HG03196 (cell line): ENCODE measurements around the gene HP.
"Not testable (repeated sequence)": the region's sequence is repeated elsewhere in the genome, so short reads cannot be mapped to it uniquely, and the experiment has no call there.

Experiments used
- ATAC-seq: cut with Tn5 transposase; IDR thresholded peaks from one replicate; pipeline ENCODE4 v1.9.1; 2021; ENCODE audit not compliant: unreplicated experiment

The HP gene, protein sequence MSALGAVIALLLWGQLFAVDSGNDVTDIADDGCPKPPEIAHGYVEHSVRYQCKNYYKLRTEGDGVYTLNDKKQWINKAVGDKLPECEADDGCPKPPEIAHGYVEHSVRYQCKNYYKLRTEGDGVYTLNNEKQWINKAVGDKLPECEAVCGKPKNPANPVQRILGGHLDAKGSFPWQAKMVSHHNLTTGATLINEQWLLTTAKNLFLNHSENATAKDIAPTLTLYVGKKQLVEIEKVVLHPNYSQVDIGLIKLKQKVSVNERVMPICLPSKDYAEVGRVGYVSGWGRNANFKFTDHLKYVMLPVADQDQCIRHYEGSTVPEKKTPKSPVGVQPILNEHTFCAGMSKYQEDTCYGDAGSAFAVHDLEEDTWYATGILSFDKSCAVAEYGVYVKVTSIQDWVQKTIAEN

DNA sequence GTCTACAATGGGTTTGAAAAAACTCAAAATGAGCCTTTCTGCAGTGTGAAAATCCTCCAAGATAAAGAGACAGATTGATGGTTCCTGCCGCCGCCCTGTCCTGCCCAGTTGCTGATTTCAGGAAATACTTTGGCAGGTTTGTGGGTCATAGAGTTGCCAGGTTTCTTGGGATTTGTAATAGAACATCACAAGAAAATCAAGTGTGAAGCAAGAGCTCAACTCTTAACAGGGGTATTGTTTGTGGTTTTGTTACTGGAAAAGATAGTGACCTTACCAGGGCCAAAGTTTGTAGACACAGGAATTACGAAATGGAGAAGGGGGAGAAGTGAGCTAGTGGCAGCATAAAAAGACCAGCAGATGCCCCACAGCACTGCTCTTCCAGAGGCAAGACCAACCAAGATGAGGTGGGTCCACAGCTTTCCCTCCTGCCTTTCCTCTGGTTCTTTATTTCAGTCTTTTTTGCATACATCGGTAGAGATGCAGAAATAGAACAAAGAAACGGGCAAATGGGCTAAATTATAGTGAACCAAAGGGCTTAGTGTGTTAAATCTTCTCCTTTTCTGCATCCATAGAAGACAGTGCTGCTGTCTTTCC lies at the start of gene HP:
Gene HP (plus strand): TSS at position 252 of the 594 bp plus-strand sequence. CDS start 148 bp downstream, at position 400.
- ATAC-seq, result not testable (repeated sequence)

DNA sequence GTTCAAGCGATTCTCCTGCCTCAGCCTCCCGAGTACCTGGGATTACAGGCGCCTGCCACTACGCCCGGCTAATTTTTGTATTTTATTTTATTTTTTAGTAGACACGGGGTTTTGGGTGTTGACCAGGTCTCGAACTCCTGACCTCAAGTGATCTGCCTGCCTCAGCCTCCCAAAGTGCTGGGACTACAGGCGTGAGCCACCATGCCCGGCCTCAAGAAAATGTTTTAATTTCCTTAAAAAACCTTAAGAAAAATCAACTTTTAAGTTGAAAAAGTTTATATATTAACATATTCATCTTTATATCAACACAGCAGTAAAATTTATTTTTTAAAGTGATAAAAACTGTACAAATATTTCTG lies 46.3 kb upstream of the HP start:
- ATAC-seq, result not testable (repeated sequence)

DNA sequence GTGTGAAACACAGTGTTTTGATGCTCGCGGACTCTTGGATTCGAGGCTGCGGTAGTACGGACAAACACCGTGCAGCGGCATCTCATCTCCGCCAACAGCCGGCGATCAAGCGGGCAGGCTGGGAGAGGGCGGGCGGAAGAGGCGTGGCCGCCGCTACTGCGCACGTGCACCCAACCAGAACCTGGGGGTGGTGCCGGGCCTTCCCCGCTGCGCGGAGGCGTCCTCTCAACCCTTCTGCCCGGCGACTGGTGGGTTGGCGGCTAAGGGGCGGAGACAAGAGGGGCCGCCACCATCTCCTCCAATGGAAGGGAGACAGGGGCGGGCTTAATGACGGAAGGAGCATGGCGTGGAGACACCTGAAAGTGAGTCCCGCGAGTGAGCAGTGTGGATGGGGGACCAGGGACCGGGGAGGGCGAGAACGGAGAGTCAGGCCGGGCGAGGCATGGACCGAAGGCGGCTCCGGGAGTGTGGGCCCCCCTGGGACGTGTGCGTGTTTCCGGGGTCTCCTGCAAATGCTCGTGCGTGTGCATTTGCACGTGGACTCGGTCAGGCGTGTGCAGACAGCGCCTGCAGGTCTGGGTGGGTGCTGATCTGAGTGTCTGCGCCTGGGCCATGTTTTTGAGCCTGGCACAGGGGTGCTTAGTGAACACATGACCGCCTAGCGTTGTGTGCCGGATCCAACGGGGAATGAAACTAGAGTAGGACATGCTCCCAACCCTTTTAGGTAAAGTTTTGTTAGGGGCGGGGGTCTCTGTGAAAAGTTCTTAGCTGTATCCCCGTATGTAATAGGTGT lies 45.7 kb upstream of the HP start, which contains the start of gene DHODH:
Gene DHODH (plus strand): TSS at position 321 of the 793 bp plus-strand sequence. CDS start 21 bp downstream, at position 342.
- ATAC-seq, result peak; percentile 99

DNA sequence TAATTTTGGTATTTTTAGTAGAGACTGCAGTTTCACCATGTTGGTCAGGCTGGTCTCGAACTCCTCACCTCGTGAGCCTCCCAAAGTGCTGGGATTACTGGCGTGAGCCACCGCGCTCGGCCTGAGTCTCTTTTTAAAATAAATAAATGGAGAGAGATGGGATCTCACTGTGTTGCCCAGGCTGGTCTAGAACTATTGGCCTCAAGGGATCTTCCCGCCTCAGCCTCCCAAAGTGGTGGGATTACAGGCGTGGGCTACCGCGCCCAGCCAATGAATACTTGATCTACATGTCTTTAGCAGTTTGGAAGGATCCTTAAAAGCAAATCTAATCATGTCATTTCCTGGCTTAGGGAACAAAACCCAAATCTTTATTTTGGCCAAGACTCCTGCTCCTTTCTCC lies 44.5 kb upstream of the HP start:
- no peak for ATAC-seq

DNA sequence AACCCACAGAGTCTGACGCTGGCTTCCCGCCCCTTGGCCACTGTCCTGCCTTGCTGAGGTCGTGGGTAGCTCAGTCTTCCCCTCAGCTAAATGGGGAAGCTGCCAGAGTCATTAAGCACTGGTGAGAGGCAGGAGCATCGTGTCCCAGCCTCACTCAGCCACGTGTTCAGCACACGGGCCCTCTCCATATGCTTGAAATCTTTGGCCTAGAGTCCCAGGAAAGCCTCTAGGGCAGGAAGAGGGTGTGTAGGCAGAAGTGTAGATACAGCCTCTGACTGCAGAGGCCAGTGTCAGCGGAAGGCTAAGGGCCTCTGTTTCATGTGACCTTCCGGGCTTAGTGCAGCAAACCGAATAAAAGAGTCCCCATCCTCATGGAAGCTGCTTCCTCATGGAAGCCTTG lies 41.7 kb upstream of the HP start:
- ATAC-seq, result no peak

DNA sequence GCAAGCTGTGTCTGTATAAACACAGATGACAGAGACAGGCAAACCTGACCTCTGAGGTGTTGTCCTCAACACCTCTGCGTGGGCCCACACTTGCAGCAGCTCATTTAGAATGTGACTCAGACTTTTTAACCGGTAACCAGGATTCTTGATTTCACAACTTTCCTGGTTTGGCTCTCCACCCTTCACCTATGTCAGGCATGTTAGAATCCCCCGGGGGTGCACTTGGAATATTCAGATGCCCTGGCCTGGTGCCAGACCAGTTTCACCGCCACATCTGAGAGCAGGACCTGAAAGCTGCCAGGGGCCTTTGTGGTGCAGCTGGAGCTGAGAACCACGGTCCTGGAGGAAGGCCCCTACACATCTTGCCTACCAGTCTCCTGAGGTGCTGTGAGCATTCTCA lies 40.9 kb upstream of the HP start:
- ATAC-seq, result no peak

DNA sequence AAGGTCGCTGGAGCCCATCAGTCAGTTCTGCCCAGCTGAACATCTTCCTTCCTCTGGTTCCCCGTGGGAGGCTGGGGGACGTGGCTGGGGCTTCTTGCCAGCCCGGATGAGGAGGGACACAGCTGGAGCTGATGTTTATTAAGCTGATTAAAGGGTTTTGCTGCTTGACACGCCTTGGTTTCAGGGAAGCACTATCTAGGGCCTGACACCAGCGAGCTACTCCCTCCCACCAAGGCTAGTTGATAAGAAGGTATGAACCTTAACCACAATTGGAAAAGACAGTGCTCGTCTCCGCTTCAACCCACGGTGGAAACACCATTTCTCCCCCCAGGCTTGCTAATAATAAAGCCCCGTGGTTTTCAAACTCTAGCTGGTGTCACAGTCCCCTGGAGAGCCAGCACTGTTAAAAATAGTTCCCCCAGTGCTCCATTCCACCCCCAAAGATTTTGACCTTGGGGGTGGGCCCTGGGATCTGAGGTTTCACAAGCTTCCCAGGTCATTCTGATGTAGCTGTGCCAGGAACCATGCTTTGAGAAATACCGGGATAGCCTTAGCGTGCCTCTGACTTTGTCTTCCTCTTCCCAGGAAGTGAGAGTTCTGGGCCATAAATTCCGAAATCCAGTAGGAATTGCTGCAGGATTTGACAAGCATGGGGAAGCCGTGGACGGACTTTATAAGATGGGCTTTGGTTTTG lies 40.3 kb upstream of the HP start:
- ATAC-seq, result no peak

DNA sequence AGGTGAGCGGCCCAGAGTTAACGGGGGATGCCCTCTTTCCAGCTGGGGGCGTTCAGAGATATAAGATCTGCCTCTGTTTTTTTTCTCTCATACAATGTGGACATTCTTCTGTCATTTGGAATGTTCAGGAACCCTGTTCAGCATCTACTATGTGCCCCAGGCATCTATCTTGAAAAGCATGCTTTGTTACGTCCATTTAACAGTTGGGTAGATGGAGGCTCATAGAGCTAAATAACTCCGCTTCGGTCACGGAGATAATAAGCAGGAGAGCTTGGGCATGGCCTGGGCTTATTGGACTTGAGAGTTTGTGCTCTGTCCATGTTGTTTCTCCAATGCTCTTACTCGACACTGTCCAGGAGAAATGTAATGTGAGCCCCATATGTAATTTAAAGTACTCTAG lies 39.6 kb upstream of the HP start:
- ATAC-seq, result no peak

DNA sequence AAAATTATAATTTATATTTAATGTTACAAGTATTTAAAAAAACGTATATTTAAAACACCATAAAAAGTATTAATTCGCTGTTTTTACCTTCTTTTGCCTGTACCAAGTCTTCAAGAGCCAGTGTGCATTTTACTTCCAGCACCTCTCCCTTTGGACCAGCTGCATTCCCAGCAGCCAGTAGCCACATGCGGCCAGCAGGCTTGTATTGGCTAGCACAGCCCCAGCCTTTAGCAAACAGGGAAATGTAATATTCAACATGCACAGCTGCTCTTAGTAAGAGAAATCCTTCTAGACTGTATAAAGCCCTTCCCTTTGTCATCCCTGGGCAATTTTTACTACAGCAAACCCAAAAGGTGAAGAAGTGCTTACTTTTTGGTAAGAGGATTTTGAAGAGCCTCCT lies 39.2 kb upstream of the HP start:
- no peak for ATAC-seq

DNA sequence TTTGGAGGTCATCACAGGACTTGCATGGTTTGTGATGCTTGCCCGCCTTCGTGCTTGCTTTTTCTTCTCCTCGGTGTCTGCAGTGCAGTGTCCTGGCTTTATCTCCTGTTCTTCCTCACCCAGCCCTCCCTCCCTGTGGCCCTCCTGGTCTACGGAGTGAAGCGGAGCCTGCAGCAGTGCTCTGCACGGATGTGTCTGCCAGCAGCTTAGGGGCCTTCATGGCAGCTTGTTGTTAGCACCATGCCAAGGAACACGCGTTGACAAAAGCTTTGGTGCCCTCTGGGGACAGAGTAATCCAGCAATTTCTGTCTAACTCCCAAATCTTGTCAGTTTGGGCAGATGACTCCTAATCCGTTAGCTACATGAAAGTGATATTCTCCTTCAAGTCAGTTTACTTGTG lies 35.8 kb upstream of the HP start:
- no peak for ATAC-seq

DNA sequence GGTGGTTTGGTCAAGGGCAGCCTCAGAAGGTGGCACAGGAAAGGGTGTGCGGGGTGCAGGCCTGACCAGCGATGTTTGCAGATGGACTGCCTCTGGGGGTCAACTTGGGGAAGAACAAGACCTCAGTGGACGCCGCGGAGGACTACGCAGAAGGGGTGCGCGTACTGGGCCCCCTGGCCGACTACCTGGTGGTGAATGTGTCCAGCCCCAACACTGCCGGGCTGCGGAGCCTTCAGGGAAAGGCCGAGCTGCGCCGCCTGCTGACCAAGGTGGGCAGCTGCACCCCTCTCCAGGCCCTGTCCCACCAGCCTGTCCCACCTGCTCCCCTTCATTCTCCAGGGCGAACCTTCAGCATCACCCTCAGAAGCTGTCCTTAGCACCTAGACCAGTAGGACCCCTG lies 33.3 kb upstream of the HP start:
- ATAC-seq, result no peak

DNA sequence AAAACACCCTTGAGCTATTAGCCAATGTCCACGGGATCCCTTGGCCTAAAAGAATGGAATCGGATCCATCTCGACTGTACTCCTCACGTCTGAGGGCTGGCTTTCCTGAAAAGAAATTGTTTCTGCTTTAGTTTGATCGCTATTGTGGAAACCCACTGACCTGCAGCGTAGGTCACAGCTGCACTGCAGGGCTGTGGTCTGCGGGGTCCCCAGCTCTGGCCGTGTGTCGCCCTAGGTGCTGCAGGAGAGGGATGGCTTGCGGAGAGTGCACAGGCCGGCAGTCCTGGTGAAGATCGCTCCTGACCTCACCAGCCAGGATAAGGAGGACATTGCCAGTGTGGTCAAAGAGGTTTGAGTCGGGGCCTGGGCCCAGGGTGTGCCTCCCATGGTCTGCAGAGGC lies 32.2 kb upstream of the HP start:
- no peak for ATAC-seq

DNA sequence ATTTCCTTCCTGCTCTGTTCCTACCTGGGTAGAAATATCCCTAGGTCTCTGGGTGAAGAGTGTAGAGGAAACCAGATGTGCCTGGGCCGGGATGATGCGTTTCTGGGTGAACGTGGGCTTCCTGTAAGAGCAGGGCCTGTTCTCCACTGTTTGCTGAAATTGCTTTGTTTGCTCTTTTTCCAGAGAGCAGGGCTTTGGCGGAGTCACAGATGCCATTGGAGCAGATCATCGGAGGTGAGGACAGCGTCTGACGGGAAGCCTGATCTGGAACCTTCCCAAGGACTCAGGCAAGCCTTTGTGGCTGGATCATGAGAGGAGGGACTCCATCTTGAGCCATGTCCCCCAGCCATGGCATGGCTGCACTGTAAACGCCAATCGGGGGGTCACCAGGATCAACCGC lies 30.3 kb upstream of the HP start:
- ATAC-seq, result no peak

DNA sequence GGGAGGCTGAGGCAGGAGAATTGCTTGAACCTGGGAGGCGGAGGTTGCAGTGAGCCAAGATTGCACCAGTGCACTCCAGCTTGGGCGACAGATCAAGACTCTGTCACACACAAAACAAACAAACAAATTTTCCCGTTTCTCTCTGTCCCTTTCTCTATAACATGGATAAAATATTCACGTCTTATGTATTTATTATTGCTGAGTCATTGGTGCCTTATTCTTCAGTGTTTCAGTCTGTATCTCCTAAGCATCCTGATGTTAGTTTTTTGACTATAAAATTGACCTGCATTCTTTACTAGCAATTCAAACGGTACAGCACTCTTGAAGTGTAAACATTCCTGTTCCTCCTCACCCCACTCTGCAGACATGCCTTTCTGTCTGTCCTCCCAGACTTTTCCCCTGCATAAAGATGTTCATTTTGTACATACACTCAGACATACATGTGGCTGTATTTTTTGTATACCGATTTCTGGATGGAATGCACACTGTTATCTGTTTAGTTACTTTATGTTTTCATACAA lies 29.4 kb upstream of the HP start:
- ATAC-seq, result no peak

DNA sequence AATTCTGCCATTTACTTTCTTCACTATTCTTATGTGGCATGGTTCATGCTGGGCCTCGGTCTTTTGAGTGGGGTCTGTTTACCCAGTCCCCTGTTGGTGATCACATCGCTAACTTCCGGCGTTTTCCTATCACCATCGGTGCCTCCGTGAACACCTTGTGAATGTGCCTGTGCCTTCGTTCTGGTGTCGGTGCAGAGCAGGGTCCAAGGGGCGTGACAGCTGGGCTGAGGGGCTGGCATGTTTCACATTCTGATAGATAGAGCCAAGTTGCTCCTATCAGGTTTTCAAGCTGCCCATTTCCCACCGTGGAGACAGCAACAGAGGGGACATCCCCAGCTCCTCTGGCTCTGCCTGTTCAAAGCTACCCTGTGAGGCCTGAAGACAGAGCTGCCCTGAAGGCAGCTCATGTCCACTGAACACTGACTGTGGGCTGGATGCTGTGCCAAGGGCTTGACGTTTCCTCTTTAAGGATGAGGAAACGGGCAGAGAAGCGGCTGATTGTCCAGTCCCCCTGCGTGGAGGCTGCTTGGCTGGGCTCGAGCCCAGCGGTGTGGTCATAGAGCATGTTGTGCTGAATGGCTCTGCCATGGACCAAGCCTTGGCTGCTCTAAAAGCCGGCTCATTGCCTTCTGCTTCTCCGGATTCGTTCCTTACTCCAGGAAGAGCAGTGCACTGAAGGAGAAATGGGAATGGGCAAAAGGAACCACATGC lies 28.7 kb upstream of the HP start:
- ATAC-seq, result no peak

DNA sequence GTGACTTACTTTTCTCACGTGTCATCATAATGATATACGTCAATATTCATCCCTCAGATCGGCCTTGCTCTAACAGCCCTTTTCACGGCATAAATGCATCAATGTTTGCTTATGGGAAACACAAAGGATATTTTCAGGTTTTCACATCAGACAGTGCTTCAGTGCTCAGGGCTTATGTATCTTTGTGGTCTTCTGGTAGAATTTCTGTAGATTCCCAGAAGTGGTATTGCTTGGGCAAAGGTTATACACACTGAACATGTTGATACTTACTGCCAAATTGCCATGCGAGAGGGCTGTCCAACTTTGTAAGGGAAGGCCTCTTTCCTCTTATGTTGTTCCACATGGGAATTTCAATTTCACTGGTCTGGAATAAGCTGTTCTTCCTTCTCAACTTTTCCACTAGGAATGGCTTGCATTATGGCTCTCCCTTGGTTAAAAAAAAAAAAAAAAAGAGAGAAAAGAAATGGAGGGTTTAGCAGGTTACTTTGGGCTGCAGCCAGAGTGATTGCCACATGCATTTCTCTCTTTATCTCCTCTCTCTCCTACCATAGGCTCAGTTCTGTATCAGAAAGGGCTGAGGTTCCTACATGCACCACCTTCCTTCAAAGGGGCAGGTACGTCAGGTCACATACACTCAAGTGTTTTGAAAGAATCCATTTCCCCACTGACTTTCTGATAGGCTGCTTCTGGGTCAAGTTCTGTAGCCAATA lies 26.5 kb upstream of the HP start:
- no peak for ATAC-seq

DNA sequence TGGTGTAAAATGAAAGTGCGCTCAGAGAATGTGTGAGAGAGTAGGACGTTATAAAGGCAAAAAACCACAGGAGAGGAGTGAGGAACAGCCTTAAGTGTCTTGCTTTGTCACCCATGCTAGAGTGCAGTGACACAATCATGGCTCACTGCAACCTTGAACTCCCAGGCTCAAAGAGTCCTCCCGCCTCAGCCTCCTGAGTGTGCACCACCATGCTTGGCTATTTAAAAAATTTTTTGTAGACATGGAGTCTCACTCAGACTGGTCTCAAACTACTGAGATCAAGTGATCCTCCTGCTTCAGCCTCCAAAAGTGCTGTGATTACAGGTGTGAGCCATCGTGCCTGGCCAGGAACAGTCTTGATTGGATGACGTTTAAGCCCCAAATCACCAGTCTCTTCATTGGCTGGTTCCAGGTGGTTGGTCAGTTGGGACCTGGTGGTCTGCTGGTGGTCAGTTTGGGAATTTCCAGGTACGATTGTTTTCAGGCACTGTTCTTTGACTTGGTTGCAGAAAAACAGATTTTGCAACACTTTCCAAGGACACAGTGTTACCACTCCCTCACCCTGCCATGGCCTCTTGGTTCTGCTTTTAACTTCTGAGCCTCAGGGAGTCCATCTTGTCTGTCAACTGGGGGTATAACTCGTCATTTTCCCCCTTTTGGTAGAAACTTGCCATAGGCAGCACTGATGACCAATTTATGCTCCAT lies 24.6 kb upstream of the HP start:
- no peak for ATAC-seq

DNA sequence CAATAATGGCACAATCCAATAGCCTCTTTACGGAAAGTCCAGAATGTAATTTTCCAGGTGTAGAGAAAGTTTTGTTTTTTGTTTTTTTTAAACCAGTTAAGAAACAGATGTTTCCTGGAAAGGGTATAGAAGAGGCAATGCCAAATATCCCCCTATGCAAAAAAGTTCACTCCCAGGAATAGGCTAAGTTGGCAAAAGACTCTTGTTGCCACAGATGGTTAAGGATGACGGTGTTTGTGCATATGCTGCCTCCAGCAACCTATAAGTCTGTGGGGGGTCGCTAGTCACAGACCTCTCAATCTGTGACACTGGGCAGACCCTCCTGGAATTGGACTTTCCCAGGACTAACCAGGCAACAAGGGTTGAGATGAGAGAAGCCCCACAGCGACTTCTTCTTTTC lies 20.9 kb upstream of the HP start:
- no peak for ATAC-seq

DNA sequence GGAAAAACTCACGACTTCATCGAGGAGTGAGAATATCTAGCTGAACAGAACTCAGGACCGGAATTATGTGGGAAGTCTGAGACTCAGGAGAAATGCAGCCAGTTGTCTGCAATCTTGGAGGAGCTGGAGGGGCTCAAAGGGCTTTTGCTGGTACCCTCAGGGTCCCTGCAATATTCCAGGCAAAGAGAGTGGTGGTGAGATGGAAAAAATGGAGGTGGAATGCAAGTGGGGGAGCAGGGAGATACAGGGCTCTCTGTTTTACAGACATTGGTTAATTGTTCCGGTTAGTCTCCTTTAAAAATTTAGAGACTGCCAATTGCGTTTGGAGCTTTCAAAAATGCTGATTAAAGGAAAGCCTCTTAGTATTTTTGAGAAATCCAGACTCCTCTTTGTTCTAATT lies 18.2 kb upstream of the HP start:
- ATAC-seq, result no peak
